ENCODE data around the gene HHEX.
"Not testable (repeated sequence)": the region's sequence is repeated elsewhere in the genome, so short reads cannot be mapped to it uniquely, and the experiment has no call there.

Gene HHEX

GRCh38 chr10:92740762-92741161 lies 51.0 kb downstream of the HHEX start:
- FAIRE-seq, result no peak

- not testable (repeated sequence) for FAIRE-seq
Measured at GRCh38 chr10:92741741-92742140, 52.0 kb downstream of the HHEX start.

DNA sequence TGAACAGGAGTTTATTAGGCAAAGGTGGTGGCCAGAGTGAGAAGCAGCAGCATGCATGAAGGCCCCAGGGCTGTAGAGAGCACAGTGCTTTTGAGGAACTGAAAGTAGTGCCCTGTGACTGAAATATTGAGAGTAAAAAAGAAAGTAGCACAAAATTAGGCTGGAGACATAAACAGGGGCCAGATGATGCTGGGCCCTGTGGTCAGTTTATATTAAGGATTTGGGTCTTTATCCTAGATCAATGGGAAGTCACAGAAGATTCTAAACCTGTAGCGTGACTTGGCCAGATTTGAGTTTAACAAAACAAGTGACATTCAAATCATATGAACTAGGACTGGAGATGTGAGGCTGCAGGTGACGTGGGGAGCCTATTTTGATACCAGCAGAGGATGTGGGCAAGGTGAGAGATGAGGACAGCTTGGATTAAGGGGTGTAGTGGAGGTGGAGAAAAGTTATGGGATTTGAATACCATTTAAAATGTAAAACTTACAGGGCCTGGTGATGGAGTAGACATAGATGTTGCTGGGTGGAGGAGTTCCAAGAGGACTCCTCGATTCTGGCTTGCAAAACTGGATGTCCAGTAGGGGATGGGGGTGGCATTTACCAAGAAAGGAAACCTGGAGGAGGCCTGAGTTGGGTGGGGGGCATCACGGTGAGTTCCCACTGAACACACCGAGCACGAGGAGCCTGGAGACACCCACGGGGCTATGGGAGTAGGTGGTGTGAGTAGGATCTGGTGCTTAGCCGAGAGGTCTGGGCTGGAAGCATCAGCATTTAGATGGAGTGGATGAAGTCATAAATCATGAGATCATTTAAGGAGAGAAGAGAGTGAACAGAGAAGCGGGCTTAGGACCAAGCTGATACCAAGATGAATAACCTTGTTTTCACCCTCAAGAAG lies 52.8 kb downstream of the HHEX start:
- FAIRE-seq, result no peak
